ENCODE results near the gene AHI1.

The AHI1 gene

GRCh38 chr6:135479601-135480000 lies 17.9 kb downstream of the AHI1 start:
- no peak overlapping the region for H3K4me3 ChIP-seq (ENCODE audit: low read depth, low read length)
- no peak for DNase-seq (ENCODE audit: low read depth)
- TF ChIP-seq MYC (IDR thresholded peaks at IDR 0.05; ENCODE audit: low read depth, low read length) (no peak), MAX (IDR thresholded peaks at IDR 0.05; ENCODE audit: low read depth, low read length) (no peak), POLR2A (IDR thresholded peaks at IDR 0.05; ENCODE audit: extremely low read depth, insufficient read length) (no peak), CTCF (IDR thresholded peaks at IDR 0.05; ENCODE audit: low read depth, low read length) (no peak)

GRCh38 chr6:135478626-135479025 lies 18.9 kb downstream of the AHI1 start:
- TF ChIP-seq MAX (IDR thresholded peaks at IDR 0.05; ENCODE audit: low read depth, low read length) (no peak), CTCF (IDR thresholded peaks at IDR 0.05; ENCODE audit: low read depth, low read length) (no peak), POLR2A (IDR thresholded peaks at IDR 0.05; ENCODE audit: extremely low read depth, insufficient read length) (no peak), MYC (IDR thresholded peaks at IDR 0.05; ENCODE audit: low read depth, low read length) (no peak)
- no peak for DNase-seq (ENCODE audit: low read depth)
- H3K4me3 ChIP-seq (ENCODE audit: low read depth, low read length), result no peak overlapping the region

- H3K4me3 ChIP-seq (ENCODE audit: low read depth, low read length), result no peak overlapping the region
- TF ChIP-seq MAX (IDR thresholded peaks at IDR 0.05; ENCODE audit: low read depth, low read length) (no peak), MYC (IDR thresholded peaks at IDR 0.05; ENCODE audit: low read depth, low read length) (no peak), POLR2A (IDR thresholded peaks at IDR 0.05; ENCODE audit: extremely low read depth, insufficient read length) (no peak), CTCF (IDR thresholded peaks at IDR 0.05; ENCODE audit: low read depth, low read length) (no peak)
- no peak for DNase-seq (ENCODE audit: low read depth)
These were observed 22.2 kb downstream of the AHI1 start for GRCh38 chr6:135475292-135475886.

- H3K4me3 ChIP-seq (ENCODE audit: low read depth, low read length), result no peak overlapping the region
- TF ChIP-seq MAX (IDR thresholded peaks at IDR 0.05; ENCODE audit: low read depth, low read length), result no peak
- no peak for TF ChIP-seq CTCF (IDR thresholded peaks at IDR 0.05; ENCODE audit: low read depth, low read length)
- TF ChIP-seq MYC (IDR thresholded peaks at IDR 0.05; ENCODE audit: low read depth, low read length), result no peak
- TF ChIP-seq POLR2A (IDR thresholded peaks at IDR 0.05; ENCODE audit: extremely low read depth, insufficient read length), result no peak
- DNase-seq (ENCODE audit: low read depth), result no peak
These were observed 23.2 kb downstream of the AHI1 start for GRCh38 chr6:135474362-135474761.

- no peak for DNase-seq (ENCODE audit: low read depth)
- TF ChIP-seq CTCF (IDR thresholded peaks at IDR 0.05; ENCODE audit: low read depth, low read length), result no peak
- TF ChIP-seq POLR2A (IDR thresholded peaks at IDR 0.05; ENCODE audit: extremely low read depth, insufficient read length), result no peak
- TF ChIP-seq MYC (IDR thresholded peaks at IDR 0.05; ENCODE audit: low read depth, low read length), result no peak
- no peak for TF ChIP-seq MAX (IDR thresholded peaks at IDR 0.05; ENCODE audit: low read depth, low read length)
- no peak overlapping the region for H3K4me3 ChIP-seq (ENCODE audit: low read depth, low read length)
These were observed 31.6 kb downstream of the AHI1 start for GRCh38 chr6:135465903-135466302.
